ENCODE measurements around the gene FTO.

Gene FTO

DNA sequence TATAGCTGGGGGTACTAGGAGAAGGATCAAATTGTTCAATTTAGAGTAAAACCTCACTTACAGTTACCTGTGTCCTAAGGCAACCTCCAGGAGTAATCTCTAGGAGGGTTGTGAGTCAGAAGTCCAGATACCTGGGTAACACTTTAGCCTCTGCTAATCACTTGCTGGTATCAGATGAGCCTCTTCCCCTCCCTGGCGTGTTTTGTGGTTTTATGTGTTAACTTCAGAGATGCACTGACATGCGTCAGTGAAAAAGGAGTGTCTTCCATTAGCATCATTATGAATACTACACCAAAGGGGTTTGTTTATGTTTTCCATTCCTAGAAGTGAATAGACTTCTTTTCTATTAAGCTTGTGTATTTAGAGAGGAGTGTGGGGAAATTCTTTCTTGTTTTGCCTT lies 208.2 kb downstream of the FTO start:
- no peak for DNase-seq

- DNase-seq = no peak
Observed at GRCh38 chr16:53913099-53913870, 209.3 kb downstream of the FTO start.

DNA sequence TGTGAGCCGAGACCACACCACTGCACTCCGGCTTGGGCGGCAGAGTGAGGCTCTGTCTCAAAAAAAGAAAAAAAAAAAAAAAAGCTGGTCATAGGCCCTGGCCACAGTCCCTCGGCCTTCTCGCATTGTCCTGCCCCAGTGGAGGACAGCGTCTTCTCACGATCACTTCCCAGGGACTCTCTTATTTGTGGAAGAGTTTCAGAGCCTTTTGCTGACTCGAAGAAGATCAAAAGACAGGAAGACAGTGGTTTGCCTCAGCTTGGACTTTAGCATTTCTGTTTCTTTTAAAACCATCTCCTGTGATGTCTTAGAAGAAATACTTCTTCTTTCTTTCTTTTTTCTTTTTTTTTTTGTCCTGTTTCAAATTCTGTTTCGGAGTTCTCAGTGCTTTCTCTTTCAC lies 210.0 kb downstream of the FTO start:
- DNase-seq = no peak

GRCh38 chr16:53914736-53915135 lies 210.8 kb downstream of the FTO start:
- no peak for DNase-seq

DNA sequence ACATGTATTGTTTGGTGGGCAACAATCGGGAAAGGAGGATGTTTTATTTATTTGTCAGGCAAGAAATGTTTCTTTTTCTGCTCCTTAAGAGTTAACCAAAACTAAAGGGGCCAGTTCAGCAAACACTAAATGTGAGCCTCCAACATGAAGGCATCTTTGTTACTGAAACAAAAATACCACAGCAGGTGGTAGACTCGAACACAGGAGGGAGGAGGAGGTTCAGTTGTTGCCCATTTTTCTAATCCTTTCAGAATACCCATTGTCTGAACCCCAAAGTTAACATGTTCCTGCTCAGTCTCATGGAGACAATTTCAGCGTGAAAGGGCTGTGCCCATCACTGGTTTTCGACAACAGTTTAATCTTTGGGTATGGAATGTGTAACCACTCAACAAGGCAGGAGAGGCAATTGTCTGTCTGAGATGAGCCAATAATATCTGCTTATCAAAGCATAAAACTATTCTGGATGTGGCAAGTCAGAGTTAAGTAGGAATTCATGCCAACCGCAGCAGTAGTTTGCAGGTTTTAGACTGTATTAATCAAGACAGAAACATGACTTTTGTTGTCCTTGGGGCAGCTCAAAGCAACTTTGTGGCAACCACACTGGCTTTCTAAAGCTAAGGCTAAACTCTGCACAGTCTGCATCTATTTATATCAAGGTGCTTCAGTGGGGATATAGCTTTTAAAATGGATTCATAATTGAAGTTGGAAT lies 211.7 kb downstream of the FTO start:
- DNase-seq = no peak

- no peak for DNase-seq
Observed at GRCh38 chr16:53920988-53921387, 217.0 kb downstream of the FTO start.

- DNase-seq = no peak
Observed at GRCh38 chr16:53922067-53922806, 218.3 kb downstream of the FTO start.

GRCh38 chr16:53922807-53923571 lies 219.0 kb downstream of the FTO start:
- no peak for DNase-seq

- DNase-seq = no peak
Observed at GRCh38 chr16:53924331-53925106, 220.6 kb downstream of the FTO start.

- DNase-seq = no peak
Observed at GRCh38 chr16:53925107-53925410, 221.1 kb downstream of the FTO start.

GRCh38 chr16:53925526-53925925 lies 221.6 kb downstream of the FTO start:
- DNase-seq = no peak

GRCh38 chr16:53926209-53926608 lies 222.3 kb downstream of the FTO start:
- no peak for DNase-seq

DNA sequence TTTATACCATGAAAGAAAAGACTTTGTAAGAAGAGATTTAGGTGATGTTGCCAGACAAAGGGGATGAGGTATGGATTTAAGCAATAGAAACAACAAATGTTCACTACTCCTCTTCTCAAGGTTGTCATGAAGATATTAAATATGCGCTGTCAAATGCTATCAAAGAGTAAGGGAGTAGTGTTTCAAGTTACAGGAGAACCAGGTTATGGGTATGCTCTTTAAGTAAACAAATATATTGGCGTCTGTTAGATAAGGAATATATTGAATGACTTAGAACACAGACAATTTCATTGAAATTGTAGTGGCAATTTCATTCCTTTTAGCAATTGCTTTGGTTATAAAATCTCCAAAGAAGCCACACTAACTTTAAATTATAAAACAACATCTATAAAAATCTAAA lies 229.0 kb downstream of the FTO start:
- DNase-seq = no peak

DNA sequence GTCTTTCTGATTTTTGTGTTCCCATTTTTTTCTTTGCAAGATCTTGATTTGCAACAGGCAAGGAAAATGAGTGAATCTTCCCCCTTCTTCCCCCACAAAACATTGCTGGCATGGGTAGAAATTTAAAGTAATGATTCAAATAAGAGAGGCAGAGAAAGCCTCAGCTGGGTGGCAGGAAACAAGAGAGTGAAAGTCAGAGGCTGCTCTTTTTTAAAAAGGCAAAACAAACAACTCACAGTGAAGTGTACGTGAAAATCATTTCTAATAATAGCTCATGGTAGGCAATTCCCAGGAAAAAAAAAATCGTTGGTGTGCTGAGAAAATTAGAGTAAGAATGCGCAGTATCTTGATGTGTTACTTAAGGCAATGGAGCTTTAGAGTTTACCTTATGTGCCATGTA lies 229.5 kb downstream of the FTO start:
- no peak for DNase-seq

DNA sequence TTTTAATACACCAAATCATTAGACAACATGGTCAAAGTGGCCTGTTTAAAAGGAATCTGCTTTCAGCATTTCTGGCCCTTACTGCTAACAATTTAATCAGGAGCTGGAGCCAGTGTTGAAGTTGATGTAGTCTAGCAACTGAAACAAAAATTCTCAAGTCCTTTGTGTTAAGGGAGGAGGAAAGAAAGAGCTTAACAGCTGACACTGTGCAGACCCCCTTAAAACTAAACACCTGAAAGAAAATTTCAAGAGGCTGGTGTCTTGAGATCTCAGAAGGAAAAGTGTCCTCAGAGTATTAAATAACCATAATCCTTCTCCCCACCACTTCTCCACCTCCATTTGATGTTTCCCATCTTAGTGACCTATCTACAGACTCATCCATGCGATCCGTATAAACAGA lies 232.1 kb downstream of the FTO start:
- no peak for DNase-seq

DNA sequence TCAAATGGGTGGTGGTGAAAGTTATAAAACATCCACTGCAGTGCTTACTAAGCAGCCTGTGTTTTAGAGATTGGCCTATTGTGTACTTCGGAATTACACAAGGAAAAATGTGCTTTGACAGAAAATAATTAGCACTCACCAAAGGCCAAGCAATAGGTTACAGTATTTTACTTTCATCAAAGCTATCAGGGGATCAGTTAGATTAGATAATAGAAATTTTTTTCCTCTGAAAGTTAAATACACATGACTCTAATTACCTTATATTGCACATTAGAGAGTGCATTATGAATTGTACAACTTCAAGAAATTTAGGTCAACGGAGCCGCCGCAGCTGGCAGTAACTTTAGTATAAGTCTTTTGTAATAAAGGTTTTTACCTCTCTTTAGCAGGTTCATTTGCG lies 232.6 kb downstream of the FTO start:
- DNase-seq = no peak

DNA sequence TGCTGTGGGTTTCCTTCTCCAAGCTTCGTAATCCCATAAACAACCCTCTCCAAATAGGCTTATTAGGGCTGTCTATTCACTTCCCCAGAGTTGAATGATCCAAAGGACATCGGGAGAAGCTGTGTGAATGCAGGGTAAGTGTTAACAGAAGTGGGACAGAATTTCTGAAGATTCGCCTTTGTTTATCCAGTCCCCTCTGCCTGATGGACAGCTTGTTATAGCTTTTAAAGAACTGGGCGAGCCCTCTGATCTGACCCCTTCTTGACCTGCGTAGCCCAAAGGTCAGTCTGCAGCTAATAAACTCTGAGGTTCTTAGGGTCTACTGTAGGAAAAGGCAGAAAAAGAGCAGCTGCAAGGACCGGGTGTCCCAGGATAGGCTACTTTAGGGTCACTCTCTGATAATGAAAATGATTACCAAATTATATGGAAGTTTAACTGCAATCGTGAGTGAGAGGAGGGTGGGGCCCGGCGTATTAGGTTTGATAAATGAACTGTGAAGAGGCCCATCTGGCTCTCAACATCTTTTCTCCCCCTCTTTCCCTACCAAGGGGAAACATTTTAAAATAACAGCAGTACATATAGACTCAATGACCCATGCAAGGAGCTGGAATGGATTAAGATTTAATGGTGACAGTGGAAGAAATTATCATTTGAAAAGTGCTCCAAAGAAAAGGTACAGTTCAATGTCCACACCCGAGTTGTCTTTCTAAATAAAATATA lies 233.4 kb downstream of the FTO start:
- no peak for DNase-seq

- no peak for DNase-seq
Observed at GRCh38 chr16:53944025-53944424, 240.1 kb downstream of the FTO start.

- no peak for DNase-seq
Observed at GRCh38 chr16:53945996-53946395, 242.0 kb downstream of the FTO start.

DNA sequence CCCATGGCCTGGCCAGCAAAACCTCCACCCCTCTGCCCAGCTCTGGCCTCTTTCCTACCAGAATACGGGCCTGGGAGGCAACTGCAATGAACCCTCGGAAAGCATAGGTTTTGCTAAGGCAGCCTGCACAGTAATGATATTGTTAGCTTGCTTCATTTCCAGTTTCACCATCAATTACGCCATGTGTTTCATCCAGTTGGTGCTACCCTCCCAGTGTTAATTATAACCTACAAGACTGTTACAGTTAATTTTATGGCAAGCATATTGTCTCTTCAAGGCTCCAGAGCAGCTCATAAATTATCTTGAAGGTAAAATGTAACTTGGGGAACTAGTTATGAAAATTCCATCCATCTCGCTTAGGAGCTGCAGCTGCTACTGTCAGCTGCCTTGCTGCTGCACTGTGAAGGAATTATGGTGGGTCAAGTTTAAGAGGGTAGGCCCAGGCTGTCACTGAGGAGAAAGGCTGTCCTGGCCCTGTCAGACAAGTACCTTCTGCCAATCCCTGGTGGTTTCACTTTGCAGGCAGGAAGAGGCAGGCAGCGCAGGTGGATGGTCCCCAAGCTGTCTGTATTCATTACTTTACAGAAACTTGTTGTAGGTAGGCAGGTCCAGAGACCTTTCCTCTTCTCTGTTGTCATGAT lies 242.9 kb downstream of the FTO start:
- DNase-seq = no peak

DNA sequence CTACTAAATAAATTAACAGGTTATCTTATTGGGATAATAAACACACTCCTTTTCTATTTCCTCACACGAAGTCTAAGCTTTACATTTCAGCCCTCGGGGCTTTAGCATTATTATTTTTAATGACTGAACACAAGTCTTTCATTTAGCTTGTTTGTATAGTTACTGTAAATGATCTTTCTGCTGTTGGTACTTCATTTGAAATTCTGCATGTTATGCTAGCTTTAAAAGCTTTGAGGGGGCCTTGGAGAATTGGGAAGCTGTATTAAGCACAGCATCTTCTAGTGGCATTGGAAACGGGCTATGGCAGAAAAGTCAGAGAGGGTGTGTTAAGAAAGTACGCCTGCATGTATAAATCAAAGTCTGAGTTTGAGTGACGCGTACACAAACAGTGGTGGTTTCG lies 243.7 kb downstream of the FTO start:
- no peak for DNase-seq

Measured in NCI-H1048 (cell line).